Endothelial cell of hepatic sinusoid (primary cell): ENCODE results near the gene IFITM10.
"Not testable (repeated sequence)": the region's sequence is repeated elsewhere in the genome, so short reads cannot be mapped to it uniquely, and the experiment has no call there.

Source experiments
- in situ Hi-C: cut with HindIII; loops from 2 replicates; pipeline ENCODE4 v1.10.0; 2017; ENCODE audit warnings: low sequenced_read_pairs

Gene IFITM10

DNA sequence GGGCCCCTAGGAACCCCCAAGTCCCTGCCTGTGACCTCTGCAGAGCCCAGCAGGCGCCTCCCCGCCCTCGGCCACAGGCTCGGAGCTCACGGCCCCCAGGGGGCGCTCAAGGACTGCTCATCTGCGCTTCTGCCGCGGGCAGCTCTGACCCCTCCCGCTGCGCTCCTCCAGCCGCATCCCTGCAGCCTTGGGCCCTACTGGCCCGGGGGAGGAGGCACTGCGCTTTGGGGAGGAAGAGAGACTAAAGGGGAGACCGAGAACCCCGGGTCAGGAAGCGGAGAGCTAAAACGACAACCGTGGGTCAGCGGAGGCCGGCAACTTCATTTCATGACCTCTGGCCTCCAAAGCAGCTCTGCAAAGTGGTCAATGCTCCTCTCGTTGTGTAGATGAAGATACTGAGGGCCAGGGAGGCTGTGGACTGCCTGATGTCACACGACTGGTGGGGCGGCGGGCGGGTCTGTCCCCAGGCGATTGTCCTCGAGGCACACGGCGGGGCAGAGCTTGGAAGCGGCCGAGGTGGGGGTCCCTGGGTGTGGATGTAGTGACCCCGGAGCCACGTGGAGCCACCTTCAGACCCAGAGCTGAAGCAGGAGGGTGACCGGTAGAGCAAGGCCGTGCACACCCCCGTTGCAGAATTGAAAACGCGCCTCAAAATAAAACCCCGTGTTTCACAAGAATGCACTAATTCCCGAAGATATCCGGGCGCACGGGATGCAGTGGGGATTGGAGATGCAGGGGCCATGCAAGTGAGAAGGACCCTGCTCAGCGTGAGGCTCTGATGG is 56.1 kb downstream of the IFITM10 start:
- in situ Hi-C loops, result no loop called here

- in situ Hi-C loops, result no loop called here
Observed at GRCh38 chr11:1693327-1694063, 56.9 kb downstream of the IFITM10 start.

DNA sequence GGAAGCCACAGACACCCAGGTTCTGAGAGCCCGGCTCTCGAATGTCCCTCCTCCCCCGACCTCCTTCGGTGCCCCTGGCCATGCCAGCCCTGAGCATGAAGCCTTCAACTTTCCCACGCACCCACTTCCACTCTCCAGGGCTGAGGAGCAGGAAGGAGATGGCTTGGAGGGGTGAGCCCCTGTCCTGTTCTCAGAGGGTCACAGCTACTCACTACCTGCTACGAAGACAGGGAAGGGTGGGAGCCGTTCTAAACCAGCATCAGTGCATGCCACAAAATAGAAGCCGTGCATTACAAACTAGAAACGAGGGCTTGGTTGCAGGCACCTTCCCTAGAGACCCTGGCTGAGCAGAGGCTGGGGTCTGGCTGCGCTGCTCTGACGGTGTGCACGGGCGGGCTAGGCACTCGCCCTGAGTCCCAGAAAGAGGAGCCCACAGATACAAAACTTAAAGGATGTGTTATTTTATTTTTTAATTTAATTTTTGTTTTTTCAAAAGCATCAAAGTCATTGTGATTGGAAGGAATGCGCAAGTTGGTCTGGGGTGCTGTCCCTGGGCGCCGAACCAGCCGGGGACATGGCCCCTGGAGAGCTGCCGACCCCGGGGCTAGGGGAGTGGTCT is 57.6 kb downstream of the IFITM10 start:
- in situ Hi-C loops, result no loop called here

- in situ Hi-C loops, result no loop called here
Observed at GRCh38 chr11:1691878-1692707, 58.3 kb downstream of the IFITM10 start.

- in situ Hi-C loops, result no loop called here
Observed at GRCh38 chr11:1691026-1691877, 59.1 kb downstream of the IFITM10 start.

DNA sequence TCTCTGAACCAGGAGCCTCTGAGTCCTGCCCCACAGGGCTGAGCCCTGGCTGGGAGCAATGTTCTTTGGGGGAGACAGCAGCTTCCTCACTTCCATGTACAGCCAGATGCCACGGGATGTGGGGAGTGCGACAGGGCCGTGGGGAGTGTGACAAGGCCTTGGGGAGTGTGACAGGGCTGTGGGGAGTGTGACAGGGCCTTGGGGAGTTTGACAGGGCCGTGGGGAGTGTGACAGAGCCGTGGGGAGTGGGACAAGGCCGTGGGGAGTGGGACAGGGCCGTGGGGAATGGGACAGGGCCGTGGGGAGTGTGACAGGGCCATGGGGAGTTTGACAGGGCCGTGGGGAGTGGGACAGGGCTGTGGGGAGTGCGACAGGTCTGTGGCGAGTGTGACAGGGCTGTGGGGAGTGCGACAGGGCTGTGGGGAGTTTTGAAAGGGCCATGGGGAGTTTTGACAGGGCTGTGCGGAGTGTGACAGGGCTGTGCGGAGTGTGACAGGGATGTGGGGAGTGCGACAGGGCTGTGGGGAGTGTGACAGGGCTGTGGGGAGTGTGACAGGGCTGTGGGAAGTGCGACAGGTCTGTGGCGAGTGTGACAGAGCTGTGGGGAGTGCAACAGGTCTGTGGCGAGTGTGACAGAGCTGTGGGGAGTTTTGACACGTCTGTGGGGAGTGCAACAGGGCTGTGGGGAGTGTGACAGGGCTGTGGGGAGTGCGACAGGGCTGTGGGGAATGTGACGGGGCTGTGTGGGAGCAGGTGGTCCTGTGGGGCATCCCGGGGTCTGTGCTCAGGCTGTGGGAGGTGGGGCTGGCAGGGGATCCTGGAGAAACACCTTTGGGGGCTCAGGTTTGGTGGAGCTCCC is 60.0 kb downstream of the IFITM10 start:
- in situ Hi-C loops, result no loop called here

- in situ Hi-C loops, result not testable (repeated sequence)
Observed at GRCh38 chr11:1689250-1690166, 60.9 kb downstream of the IFITM10 start.

- in situ Hi-C loops, result not testable (repeated sequence)
Observed at GRCh38 chr11:1688336-1688947, 62.0 kb downstream of the IFITM10 start.

- in situ Hi-C loops, result not testable (repeated sequence)
Observed at GRCh38 chr11:1686220-1686619, 64.2 kb downstream of the IFITM10 start.

GRCh38 chr11:1684886-1685874 is 65.2 kb downstream of the IFITM10 start:
- in situ Hi-C loops, result not testable (repeated sequence)

GRCh38 chr11:1683904-1684572 is 66.4 kb downstream of the IFITM10 start:
- in situ Hi-C loops, result not testable (repeated sequence)

- in situ Hi-C loops, result not testable (repeated sequence)
Observed at GRCh38 chr11:1683216-1683615, 67.2 kb downstream of the IFITM10 start.
